GM18502 (cell line): Measurements from ENCODE around the gene TM4SF5.

Source experiments
- ATAC-seq: cut with Tn5 transposase; IDR thresholded peaks from one replicate; pipeline ENCODE4 v1.9.1; 2021; ENCODE audit warnings: mild to moderate bottlenecking; ENCODE audit not compliant: unreplicated experiment, poor library complexity

TM4SF5 gene

DNA sequence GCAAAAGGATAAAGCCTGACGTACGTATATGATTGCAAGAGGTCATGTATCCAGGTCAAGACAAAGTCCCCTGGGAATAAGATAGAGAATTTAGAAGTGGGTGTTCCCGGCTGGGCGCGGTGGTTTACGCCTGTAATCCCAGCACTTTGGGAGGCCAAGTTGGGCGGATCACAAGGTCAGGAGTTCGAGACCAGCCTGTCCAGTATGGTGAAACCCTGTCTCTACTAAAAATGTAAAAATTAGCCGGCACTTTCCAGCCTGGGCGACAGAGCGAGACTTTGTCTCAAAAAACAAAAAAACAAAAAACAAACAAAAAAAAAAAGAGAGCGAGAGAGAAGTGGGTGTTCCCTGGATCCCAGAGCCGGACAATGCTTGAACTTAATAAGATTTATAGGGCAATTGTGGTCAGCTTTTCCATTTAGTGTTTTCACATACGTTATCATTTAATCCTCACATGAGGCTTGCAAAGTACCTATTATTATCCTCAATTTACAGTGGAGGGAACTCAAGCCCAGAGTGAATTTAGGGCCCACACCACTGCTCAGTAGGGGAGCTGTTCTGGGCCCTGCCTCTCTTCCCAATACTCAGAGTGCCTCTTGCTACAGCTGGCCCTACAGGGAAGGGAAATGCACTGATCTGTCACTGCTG, 16.6 kb downstream of the TM4SF5 start:
- ATAC-seq: no peak

DNA sequence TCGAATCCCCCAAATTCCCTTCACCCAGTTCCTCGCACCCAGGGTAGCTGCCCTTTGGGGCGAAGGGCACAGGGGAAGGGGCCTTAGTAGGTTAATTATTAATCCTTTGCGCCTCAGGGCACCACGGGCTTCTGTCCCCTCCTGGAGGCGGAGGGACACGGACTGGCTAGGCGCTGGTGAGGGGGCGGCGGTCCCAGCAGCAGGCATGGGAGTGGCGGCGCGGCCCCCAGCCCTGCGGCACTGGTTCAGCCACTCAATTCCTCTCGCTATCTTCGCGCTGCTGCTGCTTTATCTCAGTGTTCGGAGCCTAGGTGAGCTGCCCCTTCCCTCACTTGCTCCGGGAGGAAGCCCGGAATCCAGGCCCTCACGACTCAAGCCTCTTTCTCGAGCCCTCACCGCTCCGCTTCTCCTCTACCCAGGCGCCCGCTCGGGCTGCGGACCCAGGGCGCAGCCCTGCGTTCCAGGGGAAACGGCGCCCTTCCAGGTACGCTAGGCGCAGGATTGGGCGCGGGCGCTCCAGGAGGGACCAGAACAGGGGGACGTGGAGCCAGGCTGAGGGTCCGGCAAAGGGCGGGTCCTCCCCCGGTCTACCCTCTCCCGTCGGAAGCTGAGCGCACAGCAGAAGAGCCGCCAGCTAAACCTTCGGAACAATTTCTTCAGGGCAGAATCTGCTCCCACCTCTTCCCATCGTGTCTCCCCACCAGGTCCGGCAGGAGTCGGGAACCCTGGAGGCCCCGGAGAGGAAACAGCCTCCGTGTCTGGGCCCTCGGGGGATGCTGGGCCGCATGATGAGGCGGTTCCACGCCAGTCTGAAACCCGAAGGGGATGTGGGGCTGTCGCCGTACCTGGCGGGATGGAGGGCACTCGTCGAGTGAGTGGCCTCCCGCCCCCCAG, 17.4 kb downstream of the TM4SF5 start, which contains the start of gene GLTPD2:
Gene GLTPD2, plus strand, starts transcription at position 158 of the 894 bp plus-strand sequence. Its CDS starts 48 bp downstream, at position 206.
- no peak for ATAC-seq

DNA sequence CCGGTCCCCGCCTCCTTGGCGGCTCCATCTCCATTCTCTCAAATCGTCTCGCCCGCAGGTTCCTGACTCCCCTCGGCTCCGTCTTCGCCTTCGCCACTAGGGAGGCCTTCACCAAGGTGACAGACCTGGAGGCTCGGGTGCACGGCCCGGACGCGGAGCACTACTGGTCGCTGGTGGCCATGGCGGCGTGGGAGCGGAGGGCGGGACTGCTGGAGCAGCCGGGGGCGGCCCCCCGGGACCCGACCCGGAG, 17.9 kb downstream of the TM4SF5 start:
- no peak for ATAC-seq

GRCh38 chr17:4789951-4790704, 18.4 kb downstream of the TM4SF5 start:
- peak; percentile 88 for ATAC-seq

GRCh38 chr17:4790705-4791088, 19.0 kb downstream of the TM4SF5 start:
- no peak for ATAC-seq

DNA sequence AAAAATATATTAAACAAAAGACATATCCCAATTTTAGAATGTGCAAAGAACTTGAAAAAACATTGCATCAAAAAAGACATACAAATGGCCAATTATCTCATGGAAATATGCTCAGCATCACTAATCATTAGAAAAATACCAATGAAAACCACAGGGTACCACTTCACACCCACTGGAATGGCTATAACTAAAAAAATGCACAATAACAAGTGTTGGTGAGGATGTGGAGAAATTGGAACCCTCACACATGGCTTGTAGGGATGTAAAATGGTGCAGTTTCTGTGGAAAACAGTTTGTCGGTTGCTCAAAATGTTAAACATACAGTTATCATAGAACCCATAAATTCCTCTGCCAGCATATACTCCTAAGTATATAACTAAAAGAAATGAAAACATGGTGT, 23.5 kb downstream of the TM4SF5 start:
- no peak for ATAC-seq

DNA sequence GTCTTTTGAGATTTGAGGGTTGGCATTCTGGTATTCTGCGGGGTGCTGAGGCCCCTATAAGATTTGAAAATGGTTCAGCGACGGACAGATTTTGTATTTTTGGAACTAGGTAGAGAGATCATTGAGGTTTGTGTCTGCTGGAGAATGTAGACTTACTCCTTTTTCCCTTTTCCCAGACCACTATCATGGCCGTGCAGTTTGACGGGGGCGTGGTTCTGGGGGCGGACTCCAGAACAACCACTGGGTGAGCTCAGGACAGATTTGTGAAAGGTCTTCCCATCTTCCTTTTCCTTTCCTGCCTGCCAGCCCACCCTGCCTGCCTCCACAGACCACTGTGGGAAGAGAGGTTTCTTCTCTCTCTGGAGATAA, 24.9 kb downstream of the TM4SF5 start:
- no peak for ATAC-seq

DNA sequence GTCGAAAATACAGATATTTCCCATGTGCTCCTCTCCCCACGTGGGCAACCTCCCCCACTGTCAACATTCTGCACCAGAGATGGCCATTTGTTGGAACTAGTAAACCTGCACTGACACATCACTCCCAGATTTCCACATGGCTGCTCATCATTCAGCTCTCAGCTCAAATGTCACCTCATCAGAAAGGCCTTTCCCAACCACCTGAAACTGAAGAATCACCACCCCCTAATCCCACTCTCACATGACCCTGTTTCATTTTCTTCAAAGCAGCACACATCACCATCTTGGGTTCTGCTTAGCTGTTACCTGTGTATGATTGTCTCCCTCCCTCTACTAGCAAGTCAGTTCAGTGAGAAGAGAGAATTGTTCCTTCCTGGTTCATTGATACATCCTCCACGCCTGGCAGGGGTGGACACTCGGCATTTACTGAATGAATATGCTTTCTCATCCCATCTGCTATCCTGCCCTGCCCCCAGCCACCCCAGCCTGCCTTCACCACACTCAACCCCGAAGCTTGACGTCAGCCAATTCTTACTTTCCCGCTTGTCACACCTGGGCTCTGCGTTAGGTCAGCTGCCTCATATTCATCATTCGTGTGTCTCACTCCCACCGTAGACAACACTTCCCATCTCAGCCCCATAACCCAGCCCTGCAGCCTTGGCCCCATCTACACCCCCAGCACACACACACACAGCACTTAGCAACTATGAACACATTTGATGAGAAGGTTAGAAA, 28.9 kb downstream of the TM4SF5 start:
- no peak for ATAC-seq

GRCh38 chr17:4802228-4802627, 30.5 kb downstream of the TM4SF5 start, which contains the start of gene C17orf114:
TSS of gene C17orf114 (minus strand) at chr17:4802328.
- no peak for ATAC-seq

DNA sequence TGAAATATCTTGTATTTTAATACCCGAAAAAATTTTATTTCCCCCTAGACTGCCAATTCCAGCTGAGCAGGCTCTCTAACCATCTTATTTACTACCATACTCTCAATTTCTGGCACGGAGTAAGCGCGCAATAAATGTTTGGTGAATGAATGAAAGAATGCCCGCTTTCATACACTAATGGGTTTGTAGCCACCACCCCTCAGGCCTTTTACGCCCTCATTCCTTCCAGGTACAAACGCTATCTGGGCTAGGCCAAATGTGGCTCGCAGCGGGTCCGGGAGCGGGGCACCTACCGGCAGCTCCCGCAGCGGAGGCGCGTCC, 34.7 kb downstream of the TM4SF5 start:
- no peak for ATAC-seq

DNA sequence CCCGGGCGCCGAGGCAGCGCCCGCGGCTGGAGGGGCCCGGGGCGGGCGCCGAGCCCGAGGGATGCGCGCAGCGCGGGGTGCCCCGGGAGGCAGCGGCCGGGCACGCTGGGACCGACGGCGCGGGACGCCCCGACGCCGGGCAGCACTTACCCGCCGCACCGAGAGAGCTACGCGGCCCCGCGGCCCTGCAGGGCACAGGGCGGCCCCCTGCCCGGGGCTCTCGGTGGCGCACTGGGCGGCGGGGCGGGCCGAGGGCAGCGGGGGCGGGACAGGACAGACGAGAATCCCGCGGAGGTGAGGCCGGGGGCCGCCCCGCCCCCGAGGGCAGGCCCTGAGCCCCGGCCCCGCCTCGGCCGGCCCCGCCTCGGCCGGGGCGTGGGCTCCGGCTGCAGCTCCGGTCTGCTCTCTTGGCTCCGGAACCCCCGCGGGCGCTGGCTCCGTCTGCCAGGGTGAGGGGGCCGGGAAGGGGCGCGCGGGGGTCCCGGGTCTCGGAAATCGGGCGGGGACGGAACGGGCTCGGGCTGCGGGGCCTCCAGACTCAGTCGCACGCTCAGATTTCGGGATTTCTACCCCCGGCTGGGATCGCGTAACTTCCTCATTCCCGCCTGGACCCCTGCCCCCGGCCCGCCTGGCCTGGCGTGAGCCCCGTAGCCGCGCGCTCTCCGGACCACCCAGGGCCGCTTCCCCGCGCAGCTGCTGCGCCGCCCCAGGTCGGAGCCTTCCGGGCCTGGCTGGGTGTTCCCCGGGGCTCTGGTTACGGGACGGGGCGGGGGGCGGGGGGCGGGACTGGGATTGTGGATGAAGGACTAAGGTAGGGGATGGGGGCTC, 35.3 kb downstream of the TM4SF5 start, which contains the start of gene PLD2:
Gene PLD2, plus strand, starts transcription at position 376 of the 828 bp plus-strand sequence. CDS start 621 bp downstream, outside the sequence.
- ATAC-seq: peak; percentile 89

GRCh38 chr17:4807605-4808377, 36.1 kb downstream of the TM4SF5 start:
- no peak for ATAC-seq

DNA sequence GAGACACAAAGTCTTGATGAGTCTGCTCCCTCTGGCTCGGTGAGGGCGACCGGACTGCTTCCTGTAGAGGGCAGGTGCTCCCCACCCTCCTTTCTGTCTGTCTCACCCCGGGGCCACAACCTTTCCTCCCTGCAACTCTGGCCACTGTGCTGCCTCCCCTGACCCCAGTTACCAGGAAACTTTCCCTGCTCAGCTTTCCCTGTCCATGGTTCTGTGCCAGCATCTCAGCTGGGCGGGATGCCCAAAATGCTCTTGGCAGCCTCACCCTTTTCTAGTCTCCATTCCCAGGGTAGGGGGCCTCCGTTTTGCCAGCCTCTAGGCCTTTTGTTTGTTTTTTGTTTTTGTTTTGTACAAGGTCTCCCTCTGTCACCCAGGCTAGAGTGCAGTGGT, 36.7 kb downstream of the TM4SF5 start:
- no peak for ATAC-seq

DNA sequence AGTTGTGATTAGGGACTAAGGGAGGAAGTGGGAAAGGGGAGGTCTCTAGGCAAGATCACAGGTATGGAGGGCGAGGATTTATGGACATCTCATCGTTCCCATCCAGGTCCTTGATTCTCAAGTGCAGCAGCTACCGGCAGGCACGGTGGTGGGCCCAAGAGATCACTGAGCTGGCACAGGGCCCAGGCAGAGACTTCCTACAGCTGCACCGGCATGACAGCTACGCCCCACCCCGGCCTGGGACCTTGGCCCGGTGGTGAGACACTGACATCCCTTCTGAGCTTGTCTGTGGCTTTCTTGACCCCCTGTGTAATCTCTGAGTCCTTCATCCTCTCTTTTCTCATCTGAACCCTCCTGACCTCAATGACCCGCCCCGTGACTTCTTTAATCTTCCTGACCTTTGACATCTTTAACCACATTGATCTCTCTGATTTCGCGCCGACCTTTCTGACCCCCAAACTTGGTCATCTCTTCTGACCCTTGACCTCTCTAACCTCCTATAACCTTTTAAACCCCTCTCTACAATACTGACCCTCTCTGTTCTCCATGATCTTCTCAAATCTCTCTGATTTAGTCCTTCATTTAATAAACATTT, 39.1 kb downstream of the TM4SF5 start:
- no peak for ATAC-seq

DNA sequence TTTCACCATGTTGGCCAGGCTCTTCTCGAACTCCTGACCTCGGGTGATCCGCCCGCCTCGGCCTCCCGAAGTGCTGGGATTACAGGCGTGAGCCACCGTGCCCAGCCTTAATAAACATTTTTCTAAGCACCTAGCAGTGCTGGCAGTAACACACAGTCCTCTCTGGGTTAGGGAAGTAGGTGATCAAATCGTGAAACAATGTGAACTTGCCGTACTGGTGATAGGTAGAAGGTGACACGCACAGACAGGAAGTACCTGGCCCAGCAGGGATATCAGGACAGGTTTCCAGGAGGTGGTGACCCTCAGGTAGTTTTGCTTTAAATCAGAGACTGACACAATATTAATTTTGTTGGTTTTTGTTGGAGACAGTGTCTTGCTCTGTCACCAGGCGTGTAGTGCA, 39.8 kb downstream of the TM4SF5 start:
- no peak for ATAC-seq

GRCh38 chr17:4812690-4813089, 41.0 kb downstream of the TM4SF5 start:
- no peak for ATAC-seq

DNA sequence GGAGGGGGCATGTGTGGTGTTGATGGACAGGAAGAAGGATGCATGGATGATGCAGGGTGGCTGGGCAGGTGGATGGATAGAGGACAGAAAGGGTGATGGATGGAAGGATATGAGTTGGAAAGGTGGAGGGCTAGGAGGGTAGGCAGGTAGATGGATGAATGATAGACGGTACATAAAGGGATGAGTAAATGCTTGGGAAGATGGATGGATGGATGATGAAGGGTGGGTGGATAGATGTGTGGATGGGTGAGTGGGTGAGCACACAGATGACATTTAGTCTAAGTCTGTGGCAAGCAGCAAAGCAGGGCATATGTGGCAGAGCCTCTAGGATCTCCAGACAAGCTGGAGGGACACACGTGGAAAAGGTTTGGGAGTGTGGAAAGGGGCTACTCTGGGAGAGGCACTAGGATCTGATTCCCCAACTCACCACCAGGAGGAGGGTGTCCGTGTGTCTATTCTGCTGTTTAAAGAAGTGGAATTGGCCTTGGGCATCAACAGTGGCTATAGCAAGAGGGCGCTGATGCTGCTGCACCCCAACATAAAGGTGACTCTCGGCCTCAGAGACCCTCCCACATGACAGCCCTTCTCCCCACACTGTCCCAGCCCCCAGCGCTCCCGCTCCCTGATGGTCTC, 43.5 kb downstream of the TM4SF5 start:
- ATAC-seq: no peak

GRCh38 chr17:4816826-4817225, 45.1 kb downstream of the TM4SF5 start:
- ATAC-seq: no peak
